ENCODE results near the gene SCN11A. TPM values are rescaled to one million over a fixed set of nuclear protein-coding genes. Genes with fewer than 3 reads are reported as not detected.

The SCN11A gene
- total RNA-seq, 1 experiment from 2014 or later, result 0.05 TPM

- TF ChIP-seq REST (IDR thresholded peaks at IDR 0.05; ENCODE audit: low read depth) (no peak), ELF1 (IDR thresholded peaks at IDR 0.05; ENCODE audit: borderline replicate concordance, low read depth) (no peak), CTCF (IDR thresholded peaks at IDR 0.05 in 2 of 3, conservative IDR thresholded peaks at IDR 0.05 in 1 of 3; ENCODE audit: borderline replicate concordance in 1 of 3, insufficient read depth in 1 of 3, low read depth in 2 of 3, low read length in 2 of 3) (no peak), ZFX (IDR thresholded peaks at IDR 0.05) (no peak), YY1 (IDR thresholded peaks at IDR 0.05; ENCODE audit: extremely low read depth, insufficient replicate concordance, low read depth, low read length) (no peak), CEBPB (IDR thresholded peaks at IDR 0.05; ENCODE audit: low read depth) (no peak)
- TF ChIP-seq, protein P1, sequence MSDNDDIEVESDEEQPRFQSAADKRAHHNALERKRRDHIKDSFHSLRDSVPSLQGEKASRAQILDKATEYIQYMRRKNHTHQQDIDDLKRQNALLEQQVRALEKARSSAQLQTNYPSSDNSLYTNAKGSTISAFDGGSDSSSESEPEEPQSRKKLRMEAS (IDR thresholded peaks at IDR 0.05), result no peak
Observed at GRCh38 chr3:39096775-39097174, 45.0 kb upstream of the SCN11A start (continued).

- peaks cover 6 to 28% of the 10 kb centered on the region in 2 experiments for H3K36me3 ChIP-seq (ENCODE audit: control insufficient read depth in 1 of 2, insufficient read depth in 2 of 2, low read length in 2 of 2)
- no peak overlapping the region for H3K4me2 ChIP-seq (ENCODE audit: low read length)
- H4K20me1 ChIP-seq (ENCODE audit: insufficient read depth), result no peaks in the 10 kb centered on the region
- POLR2A ChIA-PET, result no interaction called here
- H3K9me3 ChIP-seq (ENCODE audit: control insufficient read depth in 1 of 2, insufficient read depth in 1 of 2, low read depth in 1 of 2, low read length in 2 of 2), result no peaks in the 10 kb centered on the region
- H3K9me2 ChIP-seq (ENCODE audit: insufficient read depth), result no peaks in the 10 kb centered on the region
- no peak overlapping the region for H3K9ac ChIP-seq (ENCODE audit: low read length)
- intact Hi-C loops (cut with micrococcal nuclease), result no loop called here
- no peak overlapping the region for H3K4me3 ChIP-seq (replicated peaks in 1 of 2; ENCODE audit: low read depth in 1 of 2, low read length in 2 of 2)
- CTCF ChIA-PET, result interaction anchor here (2.0 kb wide), 1 partner anchor 192 kb away, joined by 12 read pairs; no protein-coding TSS in a partner anchor
- no peak overlapping the region for H3K27ac ChIP-seq (ENCODE audit: low read depth, low read length)
- H3K27me3 ChIP-seq (ENCODE audit: insufficient read depth, low read length), result no peaks in the 10 kb centered on the region
- no peaks in the 10 kb centered on the region for H3K4me1 ChIP-seq (ENCODE audit: control insufficient read depth in 1 of 2, insufficient read depth in 2 of 2, low read length in 2 of 2)
- RAD21 ChIA-PET (ENCODE audit: low non-redundant PET in 1 of 2, low total read pairs in 2 of 2, uncharacterized antibody in 2 of 2, unreplicated experiment in 2 of 2), result no interaction called here
- no peak overlapping the region for H2AFZ ChIP-seq (ENCODE audit: low read depth, low read length, poor library complexity, severe bottlenecking)
- no TSS peak for BruUV-seq (replicated peaks)
- ATAC-seq (no peak), DNase-seq (ENCODE audit: low read depth, low spot score) (no peak)
- no peaks in the 10 kb centered on the region for H3K79me2 ChIP-seq (ENCODE audit: insufficient read depth, low read length)
- TF ChIP-seq TCF7L2 (IDR thresholded peaks at IDR 0.05; ENCODE audit: borderline replicate concordance, extremely low read depth, insufficient read depth, insufficient read length) (no peak), SRF (IDR thresholded peaks at IDR 0.05; ENCODE audit: low read depth) (no peak), POLR2A (IDR thresholded peaks at IDR 0.05; ENCODE audit: borderline replicate concordance, extremely low read depth, insufficient read depth, insufficient read length) (no peak), FOSL1 (IDR thresholded peaks at IDR 0.05; ENCODE audit: low read depth) (no peak), JUND (IDR thresholded peaks at IDR 0.05) (no peak), EZH2phosphoT487 (IDR thresholded peaks at IDR 0.05; ENCODE audit: borderline replicate concordance) (no peak), CTCF (IDR thresholded peaks at IDR 0.05 in 2 of 3, conservative IDR thresholded peaks at IDR 0.05 in 1 of 3; ENCODE audit: borderline replicate concordance in 1 of 3, insufficient read depth in 1 of 3, low read depth in 2 of 3, low read length in 2 of 3) (no peak)
- TF ChIP-seq, protein P2, sequence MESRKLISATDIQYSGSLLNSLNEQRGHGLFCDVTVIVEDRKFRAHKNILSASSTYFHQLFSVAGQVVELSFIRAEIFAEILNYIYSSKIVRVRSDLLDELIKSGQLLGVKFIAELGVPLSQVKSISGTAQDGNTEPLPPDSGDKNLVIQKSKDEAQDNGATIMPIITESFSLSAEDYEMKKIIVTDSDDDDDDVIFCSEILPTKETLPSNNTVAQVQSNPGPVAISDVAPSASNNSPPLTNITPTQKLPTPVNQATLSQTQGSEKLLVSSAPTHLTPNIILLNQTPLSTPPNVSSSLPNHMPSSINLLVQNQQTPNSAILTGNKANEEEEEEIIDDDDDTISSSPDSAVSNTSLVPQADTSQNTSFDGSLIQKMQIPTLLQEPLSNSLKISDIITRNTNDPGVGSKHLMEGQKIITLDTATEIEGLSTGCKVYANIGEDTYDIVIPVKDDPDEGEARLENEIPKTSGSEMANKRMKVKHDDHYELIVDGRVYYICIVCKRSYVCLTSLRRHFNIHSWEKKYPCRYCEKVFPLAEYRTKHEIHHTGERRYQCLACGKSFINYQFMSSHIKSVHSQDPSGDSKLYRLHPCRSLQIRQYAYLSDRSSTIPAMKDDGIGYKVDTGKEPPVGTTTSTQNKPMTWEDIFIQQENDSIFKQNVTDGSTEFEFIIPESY (IDR thresholded peaks at IDR 0.05; ENCODE audit: extremely low read depth, insufficient replicate concordance, low read length), result no peak
- TF ChIP-seq, protein P1 (IDR thresholded peaks at IDR 0.05), result no peak
Observed at GRCh38 chr3:39095778-39096177, 44.0 kb upstream of the SCN11A start.
